ENCODE measurements around the gene POC1A. TPM values are rescaled to one million over a fixed set of nuclear protein-coding genes. Genes with fewer than 3 reads are reported as not detected.

The POC1A gene
- total and polyA plus RNA-seq, 2 experiments from 2014 or later, result 19.1 to 26.7 TPM

DNA sequence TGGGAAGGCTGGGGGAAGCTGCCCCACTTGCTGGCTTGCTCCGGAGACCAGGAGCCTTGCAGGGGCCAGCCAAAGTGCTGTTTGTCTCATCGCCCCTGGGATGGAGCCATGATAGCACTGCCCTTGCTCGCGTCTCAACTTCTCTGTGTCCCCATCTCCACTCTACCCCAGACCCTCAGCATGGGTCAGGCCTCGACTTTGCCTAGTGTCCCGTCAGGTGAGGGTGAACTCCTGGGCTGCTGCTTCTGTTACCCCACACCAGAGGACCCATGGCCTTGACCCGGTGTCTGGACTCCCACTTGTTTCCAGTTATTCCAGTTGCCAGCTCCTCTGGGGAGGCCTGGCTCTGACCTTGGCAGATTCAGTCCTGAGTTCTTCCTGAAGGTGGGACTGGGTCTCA lies 61.3 kb downstream of the POC1A start:
- H3K27me3 Mint-ChIP-seq (ENCODE audit: insufficient read depth, low read depth, poor library complexity), result peaks cover 2% of the 10 kb centered on the region
- Histone ChIP-seq H3K4me3 (no peak overlapping the region), H3K4me2 (no peak overlapping the region), H3K9me2 (ENCODE audit: insufficient read depth) (no peaks in the 10 kb centered on the region), H3K36me3 (ENCODE audit: insufficient read depth) (no peaks in the 10 kb centered on the region; the same call in 1 of the 2 replicates), H3K27me3 (ENCODE audit: insufficient read depth) (no peaks in the 10 kb centered on the region), H2AFZ (no peak overlapping the region), H3K4me1 (ENCODE audit: insufficient read depth) (no peaks in the 10 kb centered on the region), H3K79me2 (replicated peaks; ENCODE audit: insufficient read depth) (no peaks in the 10 kb centered on the region), H3F3A (replicated peaks; ENCODE audit: low read depth) (no peaks in the 10 kb centered on the region), H4K20me1 (replicated peaks; ENCODE audit: insufficient read depth) (no peaks in the 10 kb centered on the region), H3K27ac (ENCODE audit: low read depth) (no peak overlapping the region)
- no peak for ATAC-seq
- H3K4me1 Mint-ChIP-seq, result peaks cover 17% of the 10 kb centered on the region; the same call in 2 of the 3 replicates
- H3K9me3 Mint-ChIP-seq, result no peaks in the 10 kb centered on the region
- no peak overlapping the region for H3K27ac Mint-ChIP-seq
- no peak for TF ChIP-seq STAT1 (IDR thresholded peaks at IDR 0.05; ENCODE audit: unreplicated experiment)
- no peak for TF ChIP-seq ETS1 (IDR thresholded peaks at IDR 0.05)
- no peak for TF ChIP-seq ZNF331 (CRISPR knock-in tag; IDR thresholded peaks at IDR 0.05; ENCODE audit: low read depth)
- TF ChIP-seq, protein P1, sequence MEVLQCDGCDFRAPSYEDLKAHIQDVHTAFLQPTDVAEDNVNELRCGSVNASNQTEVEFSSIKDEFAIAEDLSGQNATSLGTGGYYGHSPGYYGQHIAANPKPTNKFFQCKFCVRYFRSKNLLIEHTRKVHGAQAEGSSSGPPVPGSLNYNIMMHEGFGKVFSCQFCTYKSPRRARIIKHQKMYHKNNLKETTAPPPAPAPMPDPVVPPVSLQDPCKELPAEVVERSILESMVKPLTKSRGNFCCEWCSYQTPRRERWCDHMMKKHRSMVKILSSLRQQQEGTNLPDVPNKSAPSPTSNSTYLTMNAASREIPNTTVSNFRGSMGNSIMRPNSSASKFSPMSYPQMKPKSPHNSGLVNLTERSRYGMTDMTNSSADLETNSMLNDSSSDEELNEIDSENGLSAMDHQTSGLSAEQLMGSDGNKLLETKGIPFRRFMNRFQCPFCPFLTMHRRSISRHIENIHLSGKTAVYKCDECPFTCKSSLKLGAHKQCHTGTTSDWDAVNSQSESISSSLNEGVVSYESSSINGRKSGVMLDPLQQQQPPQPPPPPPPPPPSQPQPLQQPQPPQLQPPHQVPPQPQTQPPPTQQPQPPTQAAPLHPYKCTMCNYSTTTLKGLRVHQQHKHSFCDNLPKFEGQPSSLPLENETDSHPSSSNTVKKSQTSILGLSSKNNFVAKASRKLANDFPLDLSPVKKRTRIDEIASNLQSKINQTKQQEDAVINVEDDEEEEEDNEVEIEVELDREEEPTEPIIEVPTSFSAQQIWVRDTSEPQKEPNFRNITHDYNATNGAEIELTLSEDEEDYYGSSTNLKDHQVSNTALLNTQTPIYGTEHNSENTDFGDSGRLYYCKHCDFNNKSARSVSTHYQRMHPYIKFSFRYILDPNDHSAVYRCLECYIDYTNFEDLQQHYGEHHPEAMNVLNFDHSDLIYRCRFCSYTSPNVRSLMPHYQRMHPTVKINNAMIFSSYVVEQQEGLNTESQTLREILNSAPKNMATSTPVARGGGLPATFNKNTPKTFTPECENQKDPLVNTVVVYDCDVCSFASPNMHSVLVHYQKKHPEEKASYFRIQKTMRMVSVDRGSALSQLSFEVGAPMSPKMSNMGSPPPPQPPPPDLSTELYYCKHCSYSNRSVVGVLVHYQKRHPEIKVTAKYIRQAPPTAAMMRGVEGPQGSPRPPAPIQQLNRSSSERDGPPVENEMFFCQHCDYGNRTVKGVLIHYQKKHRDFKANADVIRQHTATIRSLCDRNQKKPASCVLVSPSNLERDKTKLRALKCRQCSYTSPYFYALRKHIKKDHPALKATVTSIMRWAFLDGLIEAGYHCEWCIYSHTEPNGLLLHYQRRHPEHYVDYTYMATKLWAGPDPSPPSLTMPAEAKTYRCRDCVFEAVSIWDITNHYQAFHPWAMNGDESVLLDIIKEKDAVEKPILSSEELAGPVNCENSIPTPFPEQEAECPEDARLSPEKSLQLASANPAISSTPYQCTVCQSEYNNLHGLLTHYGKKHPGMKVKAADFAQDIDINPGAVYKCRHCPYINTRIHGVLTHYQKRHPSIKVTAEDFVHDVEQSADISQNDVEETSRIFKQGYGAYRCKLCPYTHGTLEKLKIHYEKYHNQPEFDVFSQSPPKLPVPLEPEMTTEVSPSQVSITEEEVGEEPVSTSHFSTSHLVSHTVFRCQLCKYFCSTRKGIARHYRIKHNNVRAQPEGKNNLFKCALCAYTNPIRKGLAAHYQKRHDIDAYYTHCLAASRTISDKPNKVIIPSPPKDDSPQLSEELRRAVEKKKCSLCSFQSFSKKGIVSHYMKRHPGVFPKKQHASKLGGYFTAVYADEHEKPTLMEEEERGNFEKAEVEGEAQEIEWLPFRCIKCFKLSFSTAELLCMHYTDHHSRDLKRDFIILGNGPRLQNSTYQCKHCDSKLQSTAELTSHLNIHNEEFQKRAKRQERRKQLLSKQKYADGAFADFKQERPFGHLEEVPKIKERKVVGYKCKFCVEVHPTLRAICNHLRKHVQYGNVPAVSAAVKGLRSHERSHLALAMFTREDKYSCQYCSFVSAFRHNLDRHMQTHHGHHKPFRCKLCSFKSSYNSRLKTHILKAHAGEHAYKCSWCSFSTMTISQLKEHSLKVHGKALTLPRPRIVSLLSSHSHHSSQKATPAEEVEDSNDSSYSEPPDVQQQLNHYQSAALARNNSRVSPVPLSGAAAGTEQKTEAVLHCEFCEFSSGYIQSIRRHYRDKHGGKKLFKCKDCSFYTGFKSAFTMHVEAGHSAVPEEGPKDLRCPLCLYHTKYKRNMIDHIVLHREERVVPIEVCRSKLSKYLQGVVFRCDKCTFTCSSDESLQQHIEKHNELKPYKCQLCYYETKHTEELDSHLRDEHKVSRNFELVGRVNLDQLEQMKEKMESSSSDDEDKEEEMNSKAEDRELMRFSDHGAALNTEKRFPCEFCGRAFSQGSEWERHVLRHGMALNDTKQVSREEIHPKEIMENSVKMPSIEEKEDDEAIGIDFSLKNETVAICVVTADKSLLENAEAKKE (CRISPR knock-in tag; IDR thresholded peaks at IDR 0.05), result no peak
- TF ChIP-seq NANOG (IDR thresholded peaks at IDR 0.05; ENCODE audit: borderline replicate concordance), result no peak
- no peak for TF ChIP-seq CREB1 (CRISPR knock-in tag; IDR thresholded peaks at IDR 0.05; ENCODE audit: low read depth)
- no peak for TF ChIP-seq POLR2AphosphoS5 (IDR thresholded peaks at IDR 0.05; ENCODE audit: low read depth)
- TF ChIP-seq EZH2phosphoT487 (IDR thresholded peaks at IDR 0.05; ENCODE audit: unreplicated experiment), result no peak
- TF ChIP-seq, protein P2, sequence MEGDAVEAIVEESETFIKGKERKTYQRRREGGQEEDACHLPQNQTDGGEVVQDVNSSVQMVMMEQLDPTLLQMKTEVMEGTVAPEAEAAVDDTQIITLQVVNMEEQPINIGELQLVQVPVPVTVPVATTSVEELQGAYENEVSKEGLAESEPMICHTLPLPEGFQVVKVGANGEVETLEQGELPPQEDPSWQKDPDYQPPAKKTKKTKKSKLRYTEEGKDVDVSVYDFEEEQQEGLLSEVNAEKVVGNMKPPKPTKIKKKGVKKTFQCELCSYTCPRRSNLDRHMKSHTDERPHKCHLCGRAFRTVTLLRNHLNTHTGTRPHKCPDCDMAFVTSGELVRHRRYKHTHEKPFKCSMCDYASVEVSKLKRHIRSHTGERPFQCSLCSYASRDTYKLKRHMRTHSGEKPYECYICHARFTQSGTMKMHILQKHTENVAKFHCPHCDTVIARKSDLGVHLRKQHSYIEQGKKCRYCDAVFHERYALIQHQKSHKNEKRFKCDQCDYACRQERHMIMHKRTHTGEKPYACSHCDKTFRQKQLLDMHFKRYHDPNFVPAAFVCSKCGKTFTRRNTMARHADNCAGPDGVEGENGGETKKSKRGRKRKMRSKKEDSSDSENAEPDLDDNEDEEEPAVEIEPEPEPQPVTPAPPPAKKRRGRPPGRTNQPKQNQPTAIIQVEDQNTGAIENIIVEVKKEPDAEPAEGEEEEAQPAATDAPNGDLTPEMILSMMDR (conservative IDR thresholded peaks at IDR 0.05; ENCODE audit: low read depth in 2 of 2), result no peak
- TF ChIP-seq EZH2 (IDR thresholded peaks at IDR 0.05; ENCODE audit: low read depth, unreplicated experiment), result no peak
- peaks cover 9% of the 10 kb centered on the region; the same call in 2 of the 3 replicates for H3K36me3 Mint-ChIP-seq (ENCODE audit: low read depth)
- H3K4me3 Mint-ChIP-seq, result no peak overlapping the region
- DNase-seq (ENCODE audit: low spot score), result no peak

Measured in GM23338 (cell line).